Small intestine (tissue), 4 donors: ENCODE results near the gene PRKCA. TPM values are rescaled to one million over a fixed set of nuclear protein-coding genes. Genes with fewer than 3 reads are reported as not detected.

ENCODE experiments used
- polyA plus RNA-seq, 4 donors: library from polyadenylated mRNA; stranded (reverse) in 3 of 4; unstranded in 1 of 4; fragments of 200-250 nt in 3 of 4; fragments of 120-200 nt in 1 of 4; gene quantifications; one replicate each; pipeline versions ENCODE4 v1.2.1 to v1.2.3, GENCODE V29; 2013
- donor health status: healthy with polysubstance abuse.
- donor health status: Bipolar disorder and iron deficiency.
- donor health status: healthy.

PRKCA gene
- polyA plus RNA-seq, 4 donors: 11.3 to 26.6 (median 22.9) TPM

Other genes with a start within 250 kb of the PRKCA start
- 1 to 10 TPM in 3 of 4 donors, not detected in 1; 2.4 to 3.6 (median 3.5) TPM for gene CEP112, start 110.5 kb upstream of the PRKCA start, polyA plus RNA-seq
- 10 to 100 TPM in 1 of 4 donors, under 1 TPM in 1, not detected in 2; 0.54 to 30.1 TPM for gene APOH, start 73.2 kb upstream of the PRKCA start, polyA plus RNA-seq